Tibial nerve (tissue), 4 donors: ENCODE results near the gene INO80. TPM values are rescaled to one million over a fixed set of nuclear protein-coding genes. Genes with fewer than 3 reads are reported as not detected.
A peak's percentile ranks its signal among the peaks of the same experiment; 100 is the strongest.

Source experiments
- DNase-seq, 2 donors: peaks; one replicate each; pipeline ENCODE4 v3.0.0-alpha.2; 2019; ENCODE audit warnings: low spot score in 2 of 2
- H3K27ac ChIP-seq, 4 donors: fragments of 200-600 bp; sonication (generic) in 3 of 4; one replicate each; pipeline ENCODE4 v1.5.1; 2017 to 2019; ENCODE audit warnings: mild to moderate bottlenecking in 1 of 4
- H3K27me3 ChIP-seq, 2 donors: fragments of 200-600 bp; sonication (generic) in 1 of 2; one replicate each; pipeline versions ENCODE4 v1.5.1 to v1.6.0; 2017 to 2019
- H3K36me3 ChIP-seq, 3 donors: fragments of 200-600 bp; sonication (generic); one replicate each; pipeline ENCODE4 v1.5.1; 2018 to 2019
- H3K4me1 ChIP-seq, 4 donors: fragments of 200-600 bp; sonication (generic) in 3 of 4; one replicate each; pipeline ENCODE4 v1.5.1; 2017 to 2019
- H3K4me3 ChIP-seq, 4 donors: fragments of 200-600 bp; sonication (generic) in 3 of 4; one replicate each; pipeline ENCODE4 v1.5.1; 2017 to 2019; ENCODE audit warnings: mild to moderate bottlenecking in 1 of 4, moderate library complexity in 1 of 4
- H3K9me3 ChIP-seq, 4 donors: fragments of 200-600 bp; sonication (generic) in 3 of 4; one replicate each; pipeline ENCODE4 v1.5.1; 2017 to 2019
- CTCF ChIP-seq, 5 experiments: fragments of 200-600 bp in 3 of 5; fragments of 450-650 bp in 2 of 5; sonication (generic) in 3 of 5; IDR thresholded peaks; one replicate each; pipeline ENCODE4 v1.5.1; 2016 to 2019; ENCODE audit warnings: antibody characterized with exemption in 5 of 5, mild to moderate bottlenecking in 3 of 5, moderate library complexity in 2 of 5
- EP300 ChIP-seq, 2 donors: sonication (generic); formaldehyde crosslinking; IDR thresholded peaks; one replicate each; pipeline ENCODE4 v1.6.1; 2017; ENCODE audit warnings: antibody characterized with exemption in 2 of 2, mild to moderate bottlenecking in 1 of 2
- POLR2A ChIP-seq, 2 donors: fragments of 450-650 bp; IDR thresholded peaks; one replicate each; pipeline ENCODE4 v1.6.1; 2017; ENCODE audit warnings: antibody characterized with exemption in 2 of 2, mild to moderate bottlenecking in 2 of 2, moderate library complexity in 2 of 2
- WGBS, 2 donors: methylation state at CpG; one replicate each; pipeline ENCODE4 v1.1.5; 2018; 5-methylcytosine and 5-hydroxymethylcytosine counted together
- total RNA-seq, 4 donors: library from RNA; depleted of rRNA; stranded (reverse); fragments of >200 nt; gene quantifications; one replicate each; pipeline ENCODE4 v1.1.0, GENCODE V29; 2016

The INO80 gene
- total RNA-seq, 4 donors from 2014 or later = 21.6 to 40.8 (median 33.2) TPM

DNA sequence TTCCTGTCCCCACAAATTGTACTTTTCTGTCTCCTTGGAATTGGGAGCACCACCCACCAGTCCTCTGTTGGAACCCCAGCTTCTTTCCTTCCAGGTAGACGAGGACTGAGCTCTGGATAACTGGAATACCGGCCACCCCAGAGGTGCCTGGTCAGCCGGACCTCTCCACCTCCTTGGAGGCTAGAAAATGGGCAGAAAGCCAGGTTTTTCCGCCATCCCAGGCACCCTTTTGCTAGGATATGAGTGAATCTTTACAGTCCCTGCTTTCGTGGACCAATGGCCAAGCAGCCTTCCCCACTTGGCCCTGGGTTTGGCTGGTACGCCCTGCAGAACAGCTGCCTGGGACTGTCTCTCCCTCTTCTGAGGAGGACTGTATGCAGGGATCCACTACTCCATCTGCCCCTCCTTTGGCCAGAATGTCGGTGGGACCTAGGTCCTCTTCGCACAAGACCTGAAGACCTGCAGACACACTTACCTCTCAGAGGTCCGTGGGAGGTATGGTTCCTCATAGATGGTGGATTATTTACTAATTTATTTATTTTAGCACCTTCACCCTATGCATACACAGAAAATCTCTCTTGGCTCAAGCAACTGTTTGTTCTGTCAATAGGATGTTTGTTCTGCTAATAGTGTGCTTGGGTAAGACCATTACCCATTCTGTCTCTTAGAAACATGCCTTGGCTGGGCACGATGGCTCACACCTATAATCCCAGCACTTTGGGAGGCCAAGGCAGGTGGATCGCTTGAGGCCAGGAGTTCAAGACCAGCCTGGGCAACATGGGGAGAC, 171.4 kb downstream of the INO80 start:
- peaks cover 0 to 30% (median 22%) of the 10 kb centered on the region in 4 donors for H3K4me1 ChIP-seq
- WGBS, 2 donors = 89 to 91% methylated on average over 11 of the region's 11 CpGs
- no peak overlapping the region for H3K4me3 ChIP-seq
- H3K36me3 ChIP-seq = no peaks in the 10 kb centered on the region
- no peak overlapping the region for H3K27ac ChIP-seq
- no peak for TF ChIP-seq POLR2A (IDR thresholded peaks at IDR 0.05)
- no peak for TF ChIP-seq CTCF (IDR thresholded peaks at IDR 0.05)
- TF ChIP-seq EP300 (IDR thresholded peaks at IDR 0.05) = no peak
- no peak for DNase-seq
- no peaks in the 10 kb centered on the region for H3K27me3 ChIP-seq
- H3K9me3 ChIP-seq = no peaks in the 10 kb centered on the region

GRCh38 chr15:40943764-40944365, 172.2 kb downstream of the INO80 start:
- 89 to 94% methylated on average over 8 to 9 of the region's 9 CpGs for WGBS, 2 donors
- Histone ChIP-seq H3K36me3 (no peaks in the 10 kb centered on the region), H3K27me3 (no peaks in the 10 kb centered on the region), H3K27ac (no peak overlapping the region), H3K9me3 (no peaks in the 10 kb centered on the region), H3K4me1 (peaks cover 0 to 30% (median 22%) of the 10 kb centered on the region in 4 donors), H3K4me3 (no peak overlapping the region)
- no peak for DNase-seq
- TF ChIP-seq CTCF (IDR thresholded peaks at IDR 0.05) (no peak), EP300 (IDR thresholded peaks at IDR 0.05) (no peak), POLR2A (IDR thresholded peaks at IDR 0.05) (no peak)

GRCh38 chr15:40942878-40943277, 173.2 kb downstream of the INO80 start:
- TF ChIP-seq EP300 (IDR thresholded peaks at IDR 0.05) (no peak), POLR2A (IDR thresholded peaks at IDR 0.05) (no peak), CTCF (IDR thresholded peaks at IDR 0.05) (no peak)
- H3K27ac ChIP-seq = peak overlapping the region in 1 of 4 donors; percentile 84
- no peaks in the 10 kb centered on the region for H3K9me3 ChIP-seq
- no peak for DNase-seq
- H3K4me1 ChIP-seq = peaks cover 0 to 30% (median 22%) of the 10 kb centered on the region in 4 donors
- no peaks in the 10 kb centered on the region for H3K27me3 ChIP-seq
- WGBS, 2 donors = 83 to 94% methylated on average over 12 of the region's 12 CpGs
- no peaks in the 10 kb centered on the region for H3K36me3 ChIP-seq
- H3K4me3 ChIP-seq = peak overlapping the region in 1 of 4 donors; percentile 59

DNA sequence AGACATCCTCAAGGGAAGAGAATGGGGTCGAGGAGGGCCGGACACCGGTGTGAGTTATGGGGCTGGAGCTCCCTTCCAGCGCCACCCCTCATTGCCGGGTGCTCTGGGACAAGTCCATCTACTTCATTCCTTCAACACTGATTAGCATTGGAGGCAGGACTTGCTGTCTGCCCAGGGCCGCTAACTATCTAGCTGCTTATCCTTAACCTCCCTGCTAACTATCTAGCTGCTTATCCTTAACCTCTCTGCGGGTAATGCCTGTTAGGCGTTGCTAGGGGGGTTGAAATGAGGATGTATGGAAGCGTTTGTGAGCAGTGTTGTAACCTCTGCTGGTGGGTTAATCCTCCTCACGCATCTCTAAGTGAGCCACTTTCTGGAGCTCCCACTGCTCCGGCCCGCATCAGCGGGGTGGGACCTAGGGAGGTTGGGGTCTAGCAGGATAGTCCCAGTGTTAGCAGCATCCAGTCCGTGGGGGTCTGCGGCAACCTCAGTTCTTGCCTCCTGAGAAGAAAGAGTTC, 173.7 kb downstream of the INO80 start:
- no peaks in the 10 kb centered on the region for H3K27me3 ChIP-seq
- no peak for DNase-seq
- H3K4me1 ChIP-seq = peaks cover 0 to 30% (median 22%) of the 10 kb centered on the region in 4 donors
- 36 to 53% methylated on average over 14 to 15 of the region's 15 CpGs for WGBS, 2 donors
- H3K36me3 ChIP-seq = no peaks in the 10 kb centered on the region
- TF ChIP-seq EP300 (IDR thresholded peaks at IDR 0.05) = no peak
- TF ChIP-seq POLR2A (IDR thresholded peaks at IDR 0.05) = no peak
- TF ChIP-seq CTCF (IDR thresholded peaks at IDR 0.05) = no peak
- H3K9me3 ChIP-seq = no peaks in the 10 kb centered on the region
- peak overlapping the region; percentile 53 to 59 (median 55) for H3K4me3 ChIP-seq
- peak overlapping the region; percentile 69 to 84 (median 80) for H3K27ac ChIP-seq
